Neural progenitor cell (in vitro differentiated cells): Measurements from ENCODE around the gene TTC39A. TPM values are rescaled to one million over a fixed set of nuclear protein-coding genes. Genes with fewer than 3 reads are reported as not detected.
A peak's percentile ranks its signal among the peaks of the same experiment; 100 is the strongest.

Source experiments
- DNase-seq: peaks from one replicate; pipeline ENCODE4 v3.0.0-alpha.2; 2016; ENCODE audit warnings: low spot score
- H2AFZ ChIP-seq: fragments of 200-600 bp; sonication (generic); replicated peaks from 2 replicates; pipeline ENCODE4 v1.6.1; 2016; ENCODE audit warnings: antibody characterized with exemption
- H3F3A ChIP-seq: fragments of 200-600 bp; sonication (generic); 2 replicates; pipeline ENCODE4 v1.6.1; 2016; ENCODE audit warnings: antibody characterized with exemption, low read depth
- H3K27ac ChIP-seq: fragments of 200-600 bp; sonication (generic); 2 replicates; pipeline ENCODE4 v1.5.1; 2016; ENCODE audit warnings: mild to moderate bottlenecking
- H3K27me3 ChIP-seq: fragments of 200-600 bp; sonication (generic); 2 replicates; pipeline ENCODE4 v1.6.1; 2016; ENCODE audit warnings: mild to moderate bottlenecking, moderate library complexity
- H3K36me3 ChIP-seq: fragments of 200-600 bp; sonication (generic); 2 replicates; pipeline ENCODE4 v1.5.1; 2016
- H3K4me1 ChIP-seq: fragments of 200-600 bp; sonication (generic); 2 replicates; pipeline ENCODE4 v1.6.1; 2016; ENCODE audit warnings: mixed run types
- H3K4me2 ChIP-seq: fragments of 200-600 bp; sonication (generic); 2 replicates; pipeline ENCODE4 v1.6.1; 2016
- H3K4me3 ChIP-seq: fragments of 200-600 bp; sonication (generic); 2 replicates; pipeline ENCODE4 v1.5.1; 2016
- H3K79me2 ChIP-seq: fragments of 200-600 bp; sonication (generic); 2 replicates; pipeline ENCODE4 v1.6.1; 2016; ENCODE audit warnings: low read depth
- H3K9ac ChIP-seq: fragments of 200-600 bp; sonication (generic); 2 replicates; pipeline ENCODE4 v1.6.1; 2016
- H3K9me3 ChIP-seq: fragments of 200-600 bp; sonication (generic); 2 replicates; pipeline ENCODE4 v1.5.1; 2016; ENCODE audit warnings: low read depth
- H4K20me1 ChIP-seq: fragments of 200-600 bp; sonication (generic); 2 replicates; pipeline ENCODE4 v1.6.1; 2016; ENCODE audit warnings: low read depth
- H3K27ac Mint-ChIP-seq: 3 replicates; pipeline ENCODE4 v1.8.0; 2021; ENCODE audit warnings: mixed read lengths
- H3K27me3 Mint-ChIP-seq: 2 replicates; pipeline ENCODE4 v1.8.0; 2022; ENCODE audit warnings: low read depth, mild to moderate bottlenecking, inconsistent platforms, moderate library complexity, mixed read lengths; ENCODE audit not compliant: insufficient read depth
- H3K36me3 Mint-ChIP-seq: 3 replicates; pipeline ENCODE4 v1.8.0; 2021; ENCODE audit warnings: mixed read lengths
- H3K4me1 Mint-ChIP-seq: 3 replicates; pipeline ENCODE4 v1.8.0; 2021; ENCODE audit warnings: mixed read lengths
- H3K4me3 Mint-ChIP-seq: 3 replicates; pipeline ENCODE4 v1.8.0; 2021; ENCODE audit warnings: mild to moderate bottlenecking, moderate library complexity, mixed read lengths
- H3K9me3 Mint-ChIP-seq: 3 replicates; pipeline ENCODE4 v1.8.0; 2020; ENCODE audit warnings: mixed read lengths
- EZH2 ChIP-seq: fragments of 200-600 bp; sonication (generic); IDR thresholded peaks from 2 replicates; pipeline ENCODE4 v1.6.1; 2017; ENCODE audit warnings: antibody characterized with exemption, mild to moderate bottlenecking, moderate library complexity
- EZH2phosphoT487 ChIP-seq: fragments of 200-600 bp; sonication (generic); IDR thresholded peaks from 2 replicates; pipeline ENCODE4 v1.6.1; 2017; ENCODE audit warnings: antibody characterized with exemption
- total RNA-seq: library from RNA; depleted of rRNA; stranded (reverse); fragments of >200 nt; gene quantifications from 2 replicates; pipeline ENCODE4 v1.2.3, GENCODE V29; 2015; ENCODE audit warnings: low replicate concordance
- TF ChIP-seq, protein P1 (sequence below): fragments of 200-600 bp; sonication (generic); IDR thresholded peaks from 2 replicates; pipeline ENCODE4 v1.5.1; 2017; ENCODE audit warnings: antibody characterized with exemption, mild to moderate bottlenecking

TTC39A gene
- total RNA-seq, 1 donor from 2014 or later: 0.94 TPM

DNA sequence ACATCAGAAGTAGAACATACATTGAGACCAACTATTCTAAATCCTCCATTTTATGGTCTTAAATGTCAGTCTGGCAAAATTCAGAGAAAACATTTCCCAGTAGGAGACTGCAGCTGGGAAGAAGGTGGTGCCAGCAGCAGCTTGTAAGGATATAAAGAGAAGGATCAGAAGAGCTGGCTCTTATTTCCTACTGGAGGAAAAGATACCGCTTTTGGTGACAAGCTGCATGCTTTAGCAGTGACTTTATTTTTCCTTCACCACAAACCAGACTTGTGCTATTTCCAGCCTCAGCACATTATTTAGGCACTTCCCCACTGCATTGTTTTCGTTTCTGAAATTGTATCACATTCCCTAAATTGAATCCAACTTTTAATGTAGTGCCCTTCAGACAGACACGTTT is 65.9 kb downstream of the TTC39A start:
- Mint-ChIP-seq H3K4me1 (peaks cover 42% of the 10 kb centered on the region), H3K9me3 (no peaks in the 10 kb centered on the region), H3K27ac (peak overlapping the region; percentile 39), H3K36me3 (no peaks in the 10 kb centered on the region), H3K27me3 (no peaks in the 10 kb centered on the region), H3K4me3 (no peak overlapping the region)
- Histone ChIP-seq H3K9ac (no peak overlapping the region), H3K36me3 (no peaks in the 10 kb centered on the region), H3K9me3 (no peaks in the 10 kb centered on the region), H3K27ac (no peak overlapping the region), H3K4me1 (no peaks in the 10 kb centered on the region), H3F3A (no peaks in the 10 kb centered on the region), H3K79me2 (peaks cover 84% of the 10 kb centered on the region), H3K27me3 (no peaks in the 10 kb centered on the region), H3K4me2 (no peak overlapping the region), H3K4me3 (no peak overlapping the region), H2AFZ (no peak overlapping the region), H4K20me1 (peaks cover 88% of the 10 kb centered on the region)
- no peak for DNase-seq
- TF ChIP-seq EZH2 (no peak), EZH2phosphoT487 (no peak)
- TF ChIP-seq, protein P1, sequence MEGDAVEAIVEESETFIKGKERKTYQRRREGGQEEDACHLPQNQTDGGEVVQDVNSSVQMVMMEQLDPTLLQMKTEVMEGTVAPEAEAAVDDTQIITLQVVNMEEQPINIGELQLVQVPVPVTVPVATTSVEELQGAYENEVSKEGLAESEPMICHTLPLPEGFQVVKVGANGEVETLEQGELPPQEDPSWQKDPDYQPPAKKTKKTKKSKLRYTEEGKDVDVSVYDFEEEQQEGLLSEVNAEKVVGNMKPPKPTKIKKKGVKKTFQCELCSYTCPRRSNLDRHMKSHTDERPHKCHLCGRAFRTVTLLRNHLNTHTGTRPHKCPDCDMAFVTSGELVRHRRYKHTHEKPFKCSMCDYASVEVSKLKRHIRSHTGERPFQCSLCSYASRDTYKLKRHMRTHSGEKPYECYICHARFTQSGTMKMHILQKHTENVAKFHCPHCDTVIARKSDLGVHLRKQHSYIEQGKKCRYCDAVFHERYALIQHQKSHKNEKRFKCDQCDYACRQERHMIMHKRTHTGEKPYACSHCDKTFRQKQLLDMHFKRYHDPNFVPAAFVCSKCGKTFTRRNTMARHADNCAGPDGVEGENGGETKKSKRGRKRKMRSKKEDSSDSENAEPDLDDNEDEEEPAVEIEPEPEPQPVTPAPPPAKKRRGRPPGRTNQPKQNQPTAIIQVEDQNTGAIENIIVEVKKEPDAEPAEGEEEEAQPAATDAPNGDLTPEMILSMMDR: no peak

DNA sequence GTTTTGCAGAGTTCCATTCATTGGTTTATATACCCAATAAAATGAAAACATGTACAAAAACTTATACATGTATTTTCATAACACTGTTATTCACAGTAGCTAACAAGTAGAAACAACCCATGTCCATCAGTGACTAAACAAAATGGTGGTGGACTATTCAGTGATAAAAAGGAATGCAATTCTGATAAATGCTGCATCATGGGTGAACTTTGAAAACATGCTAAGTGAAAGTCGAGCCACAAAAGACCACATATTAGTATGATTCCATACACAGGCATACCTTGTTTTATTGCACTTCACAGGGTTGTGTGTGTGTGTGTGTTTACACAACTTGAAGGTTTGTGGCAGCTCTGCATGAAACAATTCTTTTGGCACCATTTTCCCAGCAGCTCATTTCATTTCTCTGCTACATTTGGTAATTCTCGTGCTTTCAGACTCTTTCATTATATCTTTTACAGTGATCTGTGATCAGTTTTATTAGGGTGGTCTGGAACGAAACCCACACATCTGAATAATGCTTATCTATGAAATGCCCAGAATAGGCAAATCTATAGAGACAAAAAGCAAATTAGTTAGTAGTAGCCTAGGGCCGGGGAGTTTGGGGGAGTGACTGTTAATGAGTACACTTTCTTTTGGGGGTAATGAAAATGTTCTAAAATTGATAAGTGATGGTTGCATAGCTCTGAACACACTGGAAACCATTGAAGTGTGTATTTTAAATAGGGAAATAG is 67.0 kb downstream of the TTC39A start:
- Histone ChIP-seq H3F3A (no peaks in the 10 kb centered on the region), H2AFZ (no peak overlapping the region), H3K9ac (no peak overlapping the region), H3K4me1 (peaks cover under 1% of the 10 kb centered on the region), H3K27me3 (no peaks in the 10 kb centered on the region), H4K20me1 (peaks cover 91% of the 10 kb centered on the region), H3K4me2 (no peak overlapping the region), H3K4me3 (no peak overlapping the region), H3K79me2 (peaks cover 89% of the 10 kb centered on the region), H3K9me3 (no peaks in the 10 kb centered on the region), H3K27ac (no peak overlapping the region), H3K36me3 (no peaks in the 10 kb centered on the region)
- Mint-ChIP-seq H3K4me3 (no peak overlapping the region), H3K36me3 (no peaks in the 10 kb centered on the region), H3K27me3 (no peaks in the 10 kb centered on the region), H3K4me1 (peaks cover 53% of the 10 kb centered on the region), H3K27ac (no peak overlapping the region), H3K9me3 (no peaks in the 10 kb centered on the region)
- TF ChIP-seq EZH2 (no peak), EZH2phosphoT487 (no peak)
- TF ChIP-seq, protein P1: no peak
- DNase-seq: no peak

DNA sequence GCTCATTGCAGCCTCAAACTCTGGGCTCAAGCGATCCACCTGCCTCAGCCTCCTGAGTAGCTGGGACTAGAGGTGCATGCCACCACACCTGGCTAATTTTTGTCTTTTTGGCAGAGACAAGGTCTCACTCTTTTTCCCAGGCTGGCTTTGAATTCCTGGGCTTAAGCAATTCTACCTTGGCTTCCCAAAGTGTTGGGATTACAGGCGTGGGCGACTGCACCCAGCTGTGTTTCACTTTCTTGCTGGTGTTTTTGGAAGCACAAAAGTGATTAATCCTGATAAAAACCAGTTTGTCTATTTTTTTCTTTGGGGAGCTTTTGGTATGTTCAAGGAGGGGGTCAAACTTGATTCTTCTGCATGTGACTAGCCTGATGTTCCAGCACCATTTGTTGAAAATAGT is 75.0 kb downstream of the TTC39A start:
- TF ChIP-seq EZH2: no peak
- TF ChIP-seq, protein P1: no peak
- no peak for TF ChIP-seq EZH2phosphoT487
- H4K20me1 ChIP-seq: peaks cover 71% of the 10 kb centered on the region
- DNase-seq: peak; percentile 13
- Mint-ChIP-seq H3K4me3 (no peak overlapping the region), H3K4me1 (peaks cover 28% of the 10 kb centered on the region), H3K9me3 (peaks cover 5% of the 10 kb centered on the region), H3K27me3 (no peaks in the 10 kb centered on the region), H3K27ac (no peak overlapping the region), H3K36me3 (peaks cover 6% of the 10 kb centered on the region)
- H2AFZ ChIP-seq: no peak overlapping the region
- H3K9ac ChIP-seq: no peak overlapping the region
- no peak overlapping the region for H3K4me2 ChIP-seq
- no peaks in the 10 kb centered on the region for H3K36me3 ChIP-seq
- peaks cover 99% of the 10 kb centered on the region for H3K79me2 ChIP-seq
- H3K4me3 ChIP-seq: no peak overlapping the region
- H3K27me3 ChIP-seq: no peaks in the 10 kb centered on the region
- no peak overlapping the region for H3K27ac ChIP-seq
- H3F3A ChIP-seq: no peaks in the 10 kb centered on the region
- peaks cover 8% of the 10 kb centered on the region for H3K4me1 ChIP-seq
- H3K9me3 ChIP-seq: no peaks in the 10 kb centered on the region
